Endodermal cell (in vitro differentiated cells): Measurements from ENCODE around the gene FANK1. TPM values are rescaled to one million over a fixed set of nuclear protein-coding genes. Genes with fewer than 3 reads are reported as not detected.

Experiments
- DNase-seq: peaks from one replicate; pipeline ENCODE4 v3.0.0-alpha.2; 2017
- H3K27ac ChIP-seq: 2 replicates; pipeline ENCODE4 v1.5.1; 2013; ENCODE audit warnings: mild to moderate bottlenecking, low read depth, low read length, moderate library complexity
- H3K27me3 ChIP-seq: 2 replicates; pipeline ENCODE4 v1.6.1; 2013; ENCODE audit warnings: mild to moderate bottlenecking, low read length, moderate library complexity; ENCODE audit not compliant: insufficient read depth, control insufficient read depth, poor library complexity, severe bottlenecking
- H3K36me3 ChIP-seq: 2 replicates; pipeline ENCODE4 v1.7.0; 2013; ENCODE audit warnings: mild to moderate bottlenecking, low read length, moderate library complexity; ENCODE audit not compliant: control insufficient read depth, insufficient read depth
- H3K4me1 ChIP-seq: one replicate; pipeline ENCODE4 v1.7.0; 2013; ENCODE audit warnings: low read length; ENCODE audit not compliant: control insufficient read depth, insufficient read depth
- H3K4me3 ChIP-seq: 2 replicates; pipeline ENCODE4 v1.5.1; 2013; ENCODE audit warnings: mild to moderate bottlenecking, low read length, moderate library complexity
- H3K9ac ChIP-seq: 2 replicates; pipeline ENCODE4 v1.6.1; 2013; ENCODE audit warnings: mild to moderate bottlenecking, low read length, moderate library complexity; ENCODE audit not compliant: poor library complexity, severe bottlenecking; ENCODE audit errors: extremely low read depth
- H3K9me3 ChIP-seq: 2 replicates; pipeline ENCODE4 v1.6.1; 2013; ENCODE audit warnings: mild to moderate bottlenecking, low read length, moderate library complexity; ENCODE audit not compliant: control insufficient read depth
- H3K27ac Mint-ChIP-seq: 2 replicates; pipeline ENCODE4 v1.8.0; 2020; ENCODE audit warnings: mixed read lengths
- H3K27me3 Mint-ChIP-seq: 2 replicates; pipeline ENCODE4 v1.8.0; 2021; ENCODE audit warnings: mild to moderate bottlenecking, mixed read lengths; ENCODE audit not compliant: insufficient read depth
- H3K36me3 Mint-ChIP-seq: 2 replicates; pipeline ENCODE4 v1.8.0; 2020; ENCODE audit warnings: low read depth, mixed read lengths
- H3K4me1 Mint-ChIP-seq: 2 replicates; pipeline ENCODE4 v1.8.0; 2020; ENCODE audit warnings: mixed read lengths
- H3K4me3 Mint-ChIP-seq: 2 replicates; pipeline ENCODE4 v1.8.0; 2020; ENCODE audit warnings: mild to moderate bottlenecking, moderate library complexity, mixed read lengths
- H3K9me3 Mint-ChIP-seq: 2 replicates; pipeline ENCODE4 v1.8.0; 2020; ENCODE audit warnings: mild to moderate bottlenecking, mixed read lengths
- WGBS, 2 experiments: methylation state at CpG; one replicate each; pipeline versions ENCODE4 v1.1.5 to v1.1.7; 2013; ENCODE audit warnings: missing lambda C conversion rate in 2 of 2, mixed read lengths in 1 of 2; ENCODE audit not compliant: insufficient coverage in 1 of 2, insufficient read length in 1 of 2; 5-methylcytosine and 5-hydroxymethylcytosine counted together
- total RNA-seq, 2 donors: library from RNA; stranded (reverse); fragmentation: NEBNext Ultra II Directional in 1 of 2; extraction: Animal tissue kit (Norgen Biotek cat#: 25700) in 1 of 2; gene quantifications; 2 replicates in 1 of 2; 3 replicates in 1 of 2; pipeline ENCODE4 v1.2.1, GENCODE V29; 2021
- TF ChIP-seq, protein P1 (sequence below): fragments of 200-600 bp; sonication (generic); conservative IDR thresholded peaks from 2 replicates; pipeline ENCODE4 v1.5.0; 2021; ENCODE audit warnings: antibody characterized with exemption, mild to moderate bottlenecking

The FANK1 gene
- total RNA-seq, 2 donors from 2014 or later: 7.7 to 10.0 TPM

DNA sequence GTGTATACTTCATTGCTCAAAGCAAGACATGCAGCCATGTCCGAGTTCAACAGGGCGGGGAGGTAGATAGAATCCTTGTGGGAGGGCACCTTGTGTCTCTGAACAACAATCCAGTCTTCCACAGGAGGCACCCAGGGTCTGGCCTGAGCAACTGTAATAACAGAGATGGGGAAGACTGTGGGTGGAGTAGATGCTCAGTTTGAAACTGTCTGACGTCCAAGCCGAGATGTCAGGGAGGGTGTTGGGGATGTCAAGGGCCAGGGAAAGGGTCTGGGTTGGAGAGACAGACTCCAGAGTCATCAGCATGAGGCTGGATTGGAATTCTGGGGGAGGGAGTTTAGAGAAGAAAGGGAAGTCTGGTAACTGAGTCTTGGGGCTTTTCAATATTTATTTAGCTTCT, 88.0 kb downstream of the FANK1 start:
- Histone ChIP-seq H3K9ac (no peak overlapping the region), H3K9me3 (no peaks in the 10 kb centered on the region), H3K27me3 (no peaks in the 10 kb centered on the region), H3K27ac (no peak overlapping the region), H3K4me1 (no peaks in the 10 kb centered on the region), H3K36me3 (no peaks in the 10 kb centered on the region), H3K4me3 (no peak overlapping the region)
- H3K36me3 Mint-ChIP-seq: peaks cover 1% of the 10 kb centered on the region
- peaks cover 18% of the 10 kb centered on the region for H3K4me1 Mint-ChIP-seq
- DNase-seq: no peak
- peak overlapping the region; percentile 12 for H3K27ac Mint-ChIP-seq
- H3K27me3 Mint-ChIP-seq: peaks cover 10% of the 10 kb centered on the region
- no peaks in the 10 kb centered on the region for H3K9me3 Mint-ChIP-seq
- no peak overlapping the region for H3K4me3 Mint-ChIP-seq
- TF ChIP-seq, protein P1, sequence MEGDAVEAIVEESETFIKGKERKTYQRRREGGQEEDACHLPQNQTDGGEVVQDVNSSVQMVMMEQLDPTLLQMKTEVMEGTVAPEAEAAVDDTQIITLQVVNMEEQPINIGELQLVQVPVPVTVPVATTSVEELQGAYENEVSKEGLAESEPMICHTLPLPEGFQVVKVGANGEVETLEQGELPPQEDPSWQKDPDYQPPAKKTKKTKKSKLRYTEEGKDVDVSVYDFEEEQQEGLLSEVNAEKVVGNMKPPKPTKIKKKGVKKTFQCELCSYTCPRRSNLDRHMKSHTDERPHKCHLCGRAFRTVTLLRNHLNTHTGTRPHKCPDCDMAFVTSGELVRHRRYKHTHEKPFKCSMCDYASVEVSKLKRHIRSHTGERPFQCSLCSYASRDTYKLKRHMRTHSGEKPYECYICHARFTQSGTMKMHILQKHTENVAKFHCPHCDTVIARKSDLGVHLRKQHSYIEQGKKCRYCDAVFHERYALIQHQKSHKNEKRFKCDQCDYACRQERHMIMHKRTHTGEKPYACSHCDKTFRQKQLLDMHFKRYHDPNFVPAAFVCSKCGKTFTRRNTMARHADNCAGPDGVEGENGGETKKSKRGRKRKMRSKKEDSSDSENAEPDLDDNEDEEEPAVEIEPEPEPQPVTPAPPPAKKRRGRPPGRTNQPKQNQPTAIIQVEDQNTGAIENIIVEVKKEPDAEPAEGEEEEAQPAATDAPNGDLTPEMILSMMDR: no peak
- WGBS, 2 experiments: 81 to 88% methylated on average over 3 to 4 of the region's 4 CpGs

DNA sequence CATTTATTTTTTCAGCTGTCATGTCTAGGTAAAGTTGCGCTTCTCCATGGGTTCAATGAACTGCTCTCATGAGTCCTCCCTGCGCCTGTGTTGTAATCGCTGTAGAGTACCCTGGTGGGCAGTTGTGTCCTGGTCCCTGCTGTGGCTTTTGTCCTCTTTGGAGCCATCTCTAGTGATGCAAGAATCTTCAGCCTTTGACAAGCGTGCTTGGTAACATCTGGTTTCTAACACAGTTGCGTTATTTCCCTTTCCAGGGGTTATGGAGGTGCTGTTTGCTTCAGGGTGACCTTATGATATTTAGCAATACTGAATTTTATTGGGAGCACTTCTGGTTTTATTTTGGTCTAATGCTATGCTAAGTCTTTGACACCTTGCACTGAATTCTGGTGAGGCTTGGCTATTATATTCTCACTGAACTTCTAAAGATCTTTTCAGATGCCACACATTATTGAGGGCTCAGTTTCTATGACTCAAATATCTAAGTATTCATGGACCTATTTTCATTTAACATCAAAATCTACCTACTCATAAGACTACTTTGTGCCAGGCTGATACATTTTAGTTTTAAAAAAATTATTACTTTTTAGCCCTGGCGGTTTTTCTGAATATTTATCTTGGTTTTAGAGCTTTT, 88.6 kb downstream of the FANK1 start:
- Mint-ChIP-seq H3K27me3 (peaks cover 15% of the 10 kb centered on the region), H3K4me1 (peaks cover 14% of the 10 kb centered on the region), H3K9me3 (peaks cover 3% of the 10 kb centered on the region), H3K27ac (peak overlapping the region; percentile 12), H3K36me3 (peaks cover 5% of the 10 kb centered on the region), H3K4me3 (no peak overlapping the region)
- no peak overlapping the region for H3K27ac ChIP-seq
- no peaks in the 10 kb centered on the region for H3K4me1 ChIP-seq
- TF ChIP-seq, protein P1: no peak
- H3K36me3 ChIP-seq: no peaks in the 10 kb centered on the region
- no peaks in the 10 kb centered on the region for H3K27me3 ChIP-seq
- 93 to 96% methylated on average over 4 to 5 of the region's 6 CpGs for WGBS, 2 experiments
- no peak overlapping the region for H3K4me3 ChIP-seq
- H3K9ac ChIP-seq: no peak overlapping the region
- no peaks in the 10 kb centered on the region for H3K9me3 ChIP-seq
- no peak for DNase-seq

DNA sequence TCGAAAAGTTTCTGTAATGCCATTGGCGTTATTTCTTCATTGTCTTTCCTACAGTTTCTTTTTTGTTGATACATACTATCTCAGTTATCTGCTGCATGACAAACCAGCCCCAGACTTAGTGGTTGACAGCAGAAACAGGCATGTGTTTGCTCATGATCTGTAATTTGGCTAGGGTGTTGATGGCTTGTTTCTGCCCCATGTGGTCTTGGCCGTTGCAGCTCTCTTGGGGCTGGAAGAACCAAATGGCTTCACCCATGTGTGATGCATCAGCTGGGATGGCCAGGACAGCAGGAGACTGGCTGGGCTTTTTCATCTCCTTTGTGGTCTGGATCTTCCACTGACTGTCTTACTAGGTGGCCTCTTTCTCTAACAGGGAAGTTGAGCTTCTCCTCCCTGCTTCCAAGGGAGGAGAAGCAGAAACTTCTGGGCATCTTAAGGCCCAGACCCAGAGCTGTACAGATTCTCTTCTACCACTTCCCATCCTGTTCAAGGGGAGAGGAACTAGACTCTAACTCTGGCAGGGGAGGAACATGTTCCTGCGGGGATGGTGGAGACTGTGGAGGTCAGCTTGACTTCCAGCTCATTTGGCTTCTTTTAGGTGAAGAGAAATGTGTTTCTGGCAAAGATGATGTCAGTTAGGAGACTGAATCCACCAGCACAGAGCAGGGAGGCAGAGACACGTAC, 89.3 kb downstream of the FANK1 start:
- Histone ChIP-seq H3K36me3 (no peaks in the 10 kb centered on the region), H3K27ac (no peak overlapping the region), H3K4me3 (no peak overlapping the region), H3K27me3 (no peaks in the 10 kb centered on the region), H3K9ac (no peak overlapping the region), H3K4me1 (no peaks in the 10 kb centered on the region), H3K9me3 (no peaks in the 10 kb centered on the region)
- Mint-ChIP-seq H3K9me3 (peaks cover 9% of the 10 kb centered on the region), H3K36me3 (peaks cover 12% of the 10 kb centered on the region), H3K27me3 (peaks cover 18% of the 10 kb centered on the region), H3K27ac (no peak overlapping the region), H3K4me1 (peaks cover 14% of the 10 kb centered on the region), H3K4me3 (no peak overlapping the region)
- no peak for DNase-seq
- TF ChIP-seq, protein P1: no peak
- WGBS, 2 experiments: 84 to 88% methylated on average over 3 to 5 of the region's 5 CpGs
